ENCODE measurements around the gene KRI1.
A peak's percentile ranks its signal among the peaks of the same experiment; 100 is the strongest.

KRI1 gene

GRCh38 chr19:10549733-10550132, 16.1 kb downstream of the KRI1 start:
- no peak for DNase-seq (ENCODE audit: low read depth)
- TF ChIP-seq, protein P1, sequence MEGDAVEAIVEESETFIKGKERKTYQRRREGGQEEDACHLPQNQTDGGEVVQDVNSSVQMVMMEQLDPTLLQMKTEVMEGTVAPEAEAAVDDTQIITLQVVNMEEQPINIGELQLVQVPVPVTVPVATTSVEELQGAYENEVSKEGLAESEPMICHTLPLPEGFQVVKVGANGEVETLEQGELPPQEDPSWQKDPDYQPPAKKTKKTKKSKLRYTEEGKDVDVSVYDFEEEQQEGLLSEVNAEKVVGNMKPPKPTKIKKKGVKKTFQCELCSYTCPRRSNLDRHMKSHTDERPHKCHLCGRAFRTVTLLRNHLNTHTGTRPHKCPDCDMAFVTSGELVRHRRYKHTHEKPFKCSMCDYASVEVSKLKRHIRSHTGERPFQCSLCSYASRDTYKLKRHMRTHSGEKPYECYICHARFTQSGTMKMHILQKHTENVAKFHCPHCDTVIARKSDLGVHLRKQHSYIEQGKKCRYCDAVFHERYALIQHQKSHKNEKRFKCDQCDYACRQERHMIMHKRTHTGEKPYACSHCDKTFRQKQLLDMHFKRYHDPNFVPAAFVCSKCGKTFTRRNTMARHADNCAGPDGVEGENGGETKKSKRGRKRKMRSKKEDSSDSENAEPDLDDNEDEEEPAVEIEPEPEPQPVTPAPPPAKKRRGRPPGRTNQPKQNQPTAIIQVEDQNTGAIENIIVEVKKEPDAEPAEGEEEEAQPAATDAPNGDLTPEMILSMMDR (IDR thresholded peaks at IDR 0.05; ENCODE audit: insufficient read depth, low read depth, low read length, missing control alignments): no peak
- no peak overlapping the region for H3K4me3 ChIP-seq (ENCODE audit: low read length)

- DNase-seq (ENCODE audit: low read depth): no peak
- TF ChIP-seq, protein P1 (IDR thresholded peaks at IDR 0.05; ENCODE audit: insufficient read depth, low read depth, low read length, missing control alignments): no peak
- H3K4me3 ChIP-seq (ENCODE audit: low read length): no peak overlapping the region
These were observed 17.0 kb downstream of the KRI1 start for GRCh38 chr19:10548746-10549276.

- no peak for DNase-seq (ENCODE audit: low read depth)
- H3K4me3 ChIP-seq (ENCODE audit: low read length): no peak overlapping the region
- TF ChIP-seq, protein P1 (IDR thresholded peaks at IDR 0.05; ENCODE audit: insufficient read depth, low read depth, low read length, missing control alignments): no peak
These were observed 19.0 kb downstream of the KRI1 start for GRCh38 chr19:10546817-10547216.

- peak overlapping the region; percentile 83 for H3K4me3 ChIP-seq (ENCODE audit: low read length)
- no peak for DNase-seq (ENCODE audit: low read depth)
- TF ChIP-seq, protein P1 (IDR thresholded peaks at IDR 0.05; ENCODE audit: insufficient read depth, low read depth, low read length, missing control alignments): no peak
These were observed 21.0 kb downstream of the KRI1 start for GRCh38 chr19:10544753-10545251.

- no peak for DNase-seq (ENCODE audit: low read depth)
- TF ChIP-seq, protein P1 (IDR thresholded peaks at IDR 0.05; ENCODE audit: insufficient read depth, low read depth, low read length, missing control alignments): no peak
- peak overlapping the region; percentile 83 for H3K4me3 ChIP-seq (ENCODE audit: low read length)
These were observed 21.5 kb downstream of the KRI1 start for GRCh38 chr19:10544242-10544752.

DNA sequence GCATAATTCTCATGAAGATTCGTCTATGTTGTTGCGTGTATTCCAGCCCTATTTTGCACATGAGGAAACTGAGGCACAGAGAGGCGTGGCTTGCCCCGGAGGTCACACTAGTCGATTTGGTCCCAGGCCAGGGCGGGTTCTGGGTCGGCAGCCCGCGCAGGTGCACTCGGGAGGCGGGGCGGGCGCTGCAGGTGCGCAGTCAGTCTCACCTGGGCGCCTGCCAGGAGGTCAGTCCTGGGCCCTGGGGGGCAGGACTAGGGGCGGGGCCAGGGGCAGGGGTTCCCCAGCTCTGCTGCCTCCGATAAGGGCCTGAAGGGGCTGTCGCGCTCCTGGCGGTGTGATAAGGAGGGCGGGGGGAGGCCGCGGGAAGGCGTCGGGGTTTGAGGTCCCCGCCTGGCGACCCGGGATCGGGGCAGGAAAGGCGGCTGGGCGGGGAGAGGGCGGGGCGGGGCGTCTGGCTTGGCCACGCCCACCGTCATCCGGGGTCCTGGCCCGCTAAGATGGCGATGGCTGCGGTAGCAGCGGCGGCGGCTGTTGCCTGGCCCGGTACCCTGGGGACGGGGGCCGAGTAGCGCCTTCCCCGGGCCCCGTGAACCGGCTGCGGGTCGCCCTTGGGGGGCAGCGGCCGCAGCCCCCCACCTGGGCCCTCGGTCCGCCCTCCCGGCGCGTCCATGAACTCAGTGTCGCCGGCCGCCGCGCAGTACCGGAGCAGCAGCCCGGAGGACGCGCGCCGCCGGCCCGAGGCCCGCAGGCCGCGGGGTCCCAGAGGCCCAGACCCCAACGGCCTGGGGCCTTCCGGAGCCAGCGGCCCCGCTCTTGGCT, 22.2 kb downstream of the KRI1 start, which contains the start of gene ATG4D:
Gene ATG4D (plus strand): TSS at position 485 of the 822 bp plus-strand sequence. CDS start 187 bp downstream, at position 672.
- TF ChIP-seq, protein P1 (IDR thresholded peaks at IDR 0.05; ENCODE audit: insufficient read depth, low read depth, low read length, missing control alignments): no peak
- DNase-seq (ENCODE audit: low read depth): peak; percentile 78
- H3K4me3 ChIP-seq (ENCODE audit: low read length): peak within 1 kb of the TSS; percentile 83

All from epithelial cell of esophagus (primary cell).